GM18526 (cell line): Measurements from ENCODE around the gene GPC5.

Experiments used
- POLR2A ChIP-seq: IDR thresholded peaks from 3 replicates; pipeline ENCODE4 v1.6.1; 2011; ENCODE audit not compliant: insufficient read length; ENCODE audit errors: extremely low read depth

Gene GPC5

GRCh38 chr13:92321174-92321573 is 922.8 kb downstream of the GPC5 start:
- TF ChIP-seq POLR2A: no peak

- no peak for TF ChIP-seq POLR2A
Measured at GRCh38 chr13:92345627-92346026, 947.2 kb downstream of the GPC5 start.

GRCh38 chr13:92346046-92346445 is 947.6 kb downstream of the GPC5 start:
- TF ChIP-seq POLR2A: no peak

DNA sequence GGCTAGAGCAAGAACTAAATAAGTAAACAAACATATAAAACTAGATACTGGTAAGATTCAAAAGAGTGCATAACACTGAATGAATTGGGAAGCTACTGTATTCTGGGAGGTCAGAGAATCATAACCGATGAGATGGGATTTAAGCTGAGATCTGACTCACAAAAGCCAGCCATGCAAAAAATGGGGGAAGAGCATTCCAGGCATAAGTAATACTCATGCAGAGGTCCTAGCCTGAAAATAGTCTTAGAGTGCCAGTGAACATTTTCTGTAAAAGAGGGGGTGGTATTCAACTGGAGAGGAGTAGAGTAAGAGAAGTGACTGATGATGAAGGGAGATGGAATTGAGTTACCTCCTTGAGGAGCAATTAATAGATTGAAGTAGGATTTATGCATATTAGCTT is 956.2 kb downstream of the GPC5 start:
- no peak for TF ChIP-seq POLR2A

- no peak for TF ChIP-seq POLR2A
Measured at GRCh38 chr13:92355213-92355612, 956.8 kb downstream of the GPC5 start.

DNA sequence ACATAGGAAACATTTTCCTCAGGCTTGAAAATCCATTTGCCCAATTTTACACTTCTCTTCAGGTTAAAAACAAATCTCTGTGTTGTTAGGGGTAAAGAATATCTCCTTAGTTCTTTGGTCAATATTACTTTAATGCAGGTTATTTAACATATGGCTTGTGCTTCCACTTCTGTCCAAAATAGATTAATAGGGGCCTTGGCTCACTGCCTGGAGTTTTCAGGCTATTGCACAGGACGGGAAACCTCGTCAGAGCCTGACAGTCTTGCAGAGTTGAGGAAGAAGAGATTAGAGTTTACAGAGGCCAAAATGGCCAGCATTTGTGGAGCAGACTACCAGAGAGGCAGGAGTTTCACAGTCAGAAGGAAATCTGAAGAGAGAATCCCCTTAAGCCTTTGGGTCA is 964.3 kb downstream of the GPC5 start:
- no peak for TF ChIP-seq POLR2A

DNA sequence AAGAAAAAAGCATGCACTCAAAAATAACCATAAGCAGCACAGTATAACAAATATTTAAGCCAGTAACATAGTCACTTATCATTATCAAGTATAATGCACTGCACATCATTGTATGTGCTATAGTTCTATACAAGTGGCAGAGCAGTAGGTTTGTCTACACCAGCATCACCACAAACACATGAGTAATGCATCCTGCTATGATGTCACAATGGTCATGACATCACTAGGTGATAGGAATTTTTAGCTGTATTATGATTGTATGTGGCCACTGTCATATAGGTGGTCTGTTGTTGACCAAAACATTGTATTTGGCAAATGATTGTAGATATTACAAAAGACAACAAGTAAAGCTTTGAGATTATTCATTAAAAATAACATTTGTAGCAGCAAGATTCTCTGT is 967.5 kb downstream of the GPC5 start:
- no peak for TF ChIP-seq POLR2A

GRCh38 chr13:92377396-92377795 is 979.0 kb downstream of the GPC5 start:
- no peak for TF ChIP-seq POLR2A

GRCh38 chr13:92379371-92379770 is 981.0 kb downstream of the GPC5 start:
- TF ChIP-seq POLR2A: no peak

- TF ChIP-seq POLR2A: no peak
Measured at GRCh38 chr13:92384410-92384809, 986.0 kb downstream of the GPC5 start.

DNA sequence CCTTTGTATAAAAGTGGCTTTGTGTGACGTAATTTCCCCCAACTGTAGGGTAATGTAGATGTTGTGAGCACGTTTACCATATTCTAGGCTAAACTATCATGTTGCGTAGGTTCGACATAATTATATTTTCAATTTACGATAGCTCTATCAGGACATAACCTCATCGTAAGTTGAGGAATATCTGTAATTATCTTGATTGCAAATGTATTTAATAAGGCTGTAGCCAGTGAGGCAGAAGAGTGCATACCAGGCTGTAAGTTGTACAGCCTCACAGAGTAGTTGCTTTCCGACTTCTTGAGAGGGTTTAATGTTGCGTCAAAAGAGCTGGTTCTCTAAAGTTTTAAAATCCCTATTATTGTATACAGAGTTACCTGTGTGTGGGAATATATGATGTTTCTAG is 988.8 kb downstream of the GPC5 start:
- no peak for TF ChIP-seq POLR2A

GRCh38 chr13:92390217-92390616 is 991.8 kb downstream of the GPC5 start:
- TF ChIP-seq POLR2A: no peak

GRCh38 chr13:92403606-92404005 is 1005.2 kb downstream of the GPC5 start:
- no peak for TF ChIP-seq POLR2A

GRCh38 chr13:92407858-92408257 is 1009.4 kb downstream of the GPC5 start:
- TF ChIP-seq POLR2A: no peak

- no peak for TF ChIP-seq POLR2A
Measured at GRCh38 chr13:92412481-92412880, 1014.1 kb downstream of the GPC5 start.

DNA sequence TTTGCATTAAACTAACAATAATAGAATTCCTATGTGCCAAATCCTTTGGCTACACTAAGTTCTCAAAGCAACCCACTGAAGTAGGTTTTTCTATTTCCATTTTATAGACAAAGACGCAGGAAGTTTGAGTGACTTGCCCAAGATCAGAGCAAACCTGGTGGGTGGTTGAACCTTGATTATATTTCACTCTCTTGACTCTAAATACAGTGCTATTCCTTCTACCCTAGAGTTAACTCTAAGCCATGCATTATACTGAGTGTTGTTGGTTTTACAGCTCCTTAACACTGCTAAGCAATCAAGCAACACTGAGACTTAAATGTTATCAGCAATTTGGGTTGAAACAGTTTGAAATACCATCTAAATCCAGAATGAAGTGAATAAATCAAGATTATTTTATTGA is 1014.6 kb downstream of the GPC5 start:
- no peak for TF ChIP-seq POLR2A

- TF ChIP-seq POLR2A: no peak
Measured at GRCh38 chr13:92413452-92413851, 1015.0 kb downstream of the GPC5 start.

DNA sequence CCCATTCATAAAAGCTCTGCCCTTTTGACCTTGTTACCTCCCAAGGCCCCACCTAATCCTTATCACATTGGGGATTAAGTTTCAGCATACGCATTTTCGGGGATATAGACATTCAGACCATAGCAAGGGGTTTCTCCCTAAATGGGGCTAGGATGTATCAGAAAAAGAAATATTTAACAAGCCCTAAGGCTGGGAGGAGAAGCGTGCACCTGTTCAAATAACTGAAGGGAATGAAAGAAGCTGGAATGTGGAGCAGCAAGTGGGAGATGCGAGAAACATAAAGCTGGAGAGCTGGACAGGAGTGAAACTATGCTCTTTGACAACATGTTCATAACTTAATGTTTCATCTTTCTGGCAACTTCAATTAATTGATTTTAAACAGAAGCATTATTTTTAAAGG is 1016.4 kb downstream of the GPC5 start:
- TF ChIP-seq POLR2A: no peak
